IMR-90 (cell line): ENCODE data around the gene ZDHHC3. TPM values are rescaled to one million over a fixed set of nuclear protein-coding genes. Genes with fewer than 3 reads are reported as not detected.

Source experiments
- ATAC-seq: fragments of 200-7000 bp; cut with Tn5 transposase; 2 replicates; pipeline ENCODE4 v1.9.1; 2020; ENCODE audit warnings: low read depth, mild to moderate bottlenecking, moderate library complexity
- BruUV-seq: library from RNA; stranded (reverse); fragments of 400-500 nt; replicated peaks from 2 replicates; lab custom pipeline; 2021; lab: Mats Ljungman, UMichigan
- CTCF ChIA-PET: fragments of 300-600 bp; formaldehyde crosslinking; extraction: SDS; loops from one replicate; lab custom pipeline; 2021; ENCODE audit warnings: antibody characterized with exemption; lab: Yijun Ruan, JAX
- POLR2A ChIA-PET: fragments of 300-600 bp; sonication (Branson Sonifier 250); formaldehyde crosslinking; loops from one replicate; lab custom pipeline; 2022; ENCODE audit warnings: antibody characterized with exemption; ENCODE audit not compliant: unreplicated experiment; lab: Charles Lee
- DNase-seq: peaks from one replicate; pipeline ENCODE4 v3.0.0; 2013
- H2AFZ ChIP-seq: replicated peaks from 2 replicates; pipeline ENCODE3; 2013; ENCODE audit warnings: low read length, mild to moderate bottlenecking; ENCODE audit not compliant: poor library complexity
- H2AK5ac ChIP-seq: 2 replicates; pipeline ENCODE4 v1.6.1; 2013; ENCODE audit warnings: low read depth, low read length, inconsistent platforms
- H2AK9ac ChIP-seq: replicated peaks from 2 replicates; pipeline ENCODE3; 2013; ENCODE audit warnings: mild to moderate bottlenecking, low read depth, low read length, moderate library complexity; ENCODE audit not compliant: poor library complexity
- H2BK120ac ChIP-seq: 2 replicates; pipeline ENCODE4 v1.6.1; 2013; ENCODE audit warnings: low read depth, low read length, inconsistent platforms
- H2BK15ac ChIP-seq: 3 replicates; pipeline ENCODE4 v1.6.1; 2013; ENCODE audit warnings: low read depth, low read length, inconsistent platforms
- H2BK20ac ChIP-seq: 2 replicates; pipeline ENCODE4 v1.6.1; 2013; ENCODE audit warnings: low read depth, mild to moderate bottlenecking, inconsistent platforms, low read length, moderate library complexity
- H2BK5ac ChIP-seq: 2 replicates; pipeline ENCODE4 v1.6.1; 2013; ENCODE audit warnings: mild to moderate bottlenecking, low read depth, low read length, inconsistent platforms; ENCODE audit not compliant: poor library complexity, severe bottlenecking
- H3K14ac ChIP-seq: replicated peaks from 2 replicates; pipeline ENCODE4 v1.6.1; 2013; ENCODE audit warnings: low read depth, low read length, inconsistent platforms
- H3K18ac ChIP-seq: 2 replicates; pipeline ENCODE4 v1.6.1; 2013; ENCODE audit warnings: low read depth, low read length, control low read depth
- H3K23ac ChIP-seq: 2 replicates; pipeline ENCODE4 v1.6.1; 2013; ENCODE audit warnings: low read depth, low read length, inconsistent platforms
- H3K27ac ChIP-seq: 2 replicates; pipeline ENCODE4 v1.5.1; 2013; ENCODE audit warnings: mild to moderate bottlenecking, control low read depth, low read length; ENCODE audit not compliant: insufficient read depth
- H3K27me3 ChIP-seq: 2 replicates; pipeline ENCODE4 v1.6.1; 2013; ENCODE audit warnings: low read length; ENCODE audit not compliant: control insufficient read depth, insufficient read depth
- H3K36me3 ChIP-seq: 2 replicates; pipeline ENCODE4 v1.6.1; 2013; ENCODE audit warnings: low read length, mixed read lengths; ENCODE audit not compliant: control insufficient read depth, insufficient read depth
- H3K4ac ChIP-seq: 2 replicates; pipeline ENCODE4 v1.6.1; 2013; ENCODE audit warnings: low read depth, low read length, inconsistent platforms
- H3K4me1 ChIP-seq: 2 replicates; pipeline ENCODE4 v1.6.1; 2013; ENCODE audit warnings: low read length, mixed read lengths; ENCODE audit not compliant: control insufficient read depth, insufficient read depth
- H3K4me2 ChIP-seq: 2 replicates; pipeline ENCODE4 v1.6.1; 2013; ENCODE audit warnings: low read depth, mild to moderate bottlenecking, control low read depth, low read length, moderate library complexity
- H3K4me3 ChIP-seq: 2 replicates; pipeline ENCODE4 v1.5.1; 2013; ENCODE audit warnings: low read depth, mild to moderate bottlenecking, control low read depth, low read length, moderate library complexity; ENCODE audit not compliant: insufficient read depth
- H3K56ac ChIP-seq: 2 replicates; pipeline ENCODE4 v1.6.1; 2013; ENCODE audit warnings: low read length, inconsistent platforms; ENCODE audit not compliant: insufficient read depth; ENCODE audit errors: extremely low read depth
- H3K79me1 ChIP-seq, 2 experiments: 2 replicates each; pipeline ENCODE4 v1.6.1; 2013; ENCODE audit warnings: low read length in 2 of 2, inconsistent platforms in 1 of 2, low read depth in 1 of 2
- H3K9ac ChIP-seq: 2 replicates; pipeline ENCODE4 v1.6.1; 2013; ENCODE audit warnings: low read depth, low read length, control low read depth
- H3K9me1 ChIP-seq: 2 replicates; pipeline ENCODE4 v1.6.1; 2013; ENCODE audit warnings: low read length, inconsistent platforms; ENCODE audit not compliant: insufficient read depth
- H3K9me3 ChIP-seq: 2 replicates; pipeline ENCODE4 v1.6.1; 2013; ENCODE audit warnings: low read length; ENCODE audit not compliant: control insufficient read depth, insufficient read depth
- H4K20me1 ChIP-seq: 2 replicates; pipeline ENCODE4 v1.6.1; 2013; ENCODE audit warnings: low read length, inconsistent platforms; ENCODE audit not compliant: insufficient read depth
- H4K5ac ChIP-seq: 2 replicates; pipeline ENCODE4 v1.6.1; 2013; ENCODE audit warnings: mild to moderate bottlenecking, low read depth, low read length, control low read depth
- H4K8ac ChIP-seq, 2 experiments: 2 replicates each; pipeline ENCODE4 v1.6.1; 2013; ENCODE audit warnings: low read depth in 2 of 2, low read length in 2 of 2, control low read depth in 1 of 2, inconsistent platforms in 1 of 2
- H4K91ac ChIP-seq: 2 replicates; pipeline ENCODE4 v1.6.1; 2013; ENCODE audit warnings: low read depth, low read length, inconsistent platforms; ENCODE audit not compliant: insufficient read depth
- BHLHE40 ChIP-seq: fragments of 150-350 bp; IDR thresholded peaks from 2 replicates; pipeline ENCODE4 v1.6.1; 2016; ENCODE audit warnings: mild to moderate bottlenecking, low read depth, low read length
- CEBPB ChIP-seq: IDR thresholded peaks from 2 replicates; pipeline ENCODE4 v1.6.1; 2012; ENCODE audit warnings: low read depth, low read length, improper control_type of control experiment
- CHD1 ChIP-seq: IDR thresholded peaks from 2 replicates; pipeline ENCODE4 v1.6.1; 2012; ENCODE audit warnings: low read depth, low read length, improper control_type of control experiment
- CTCF ChIP-seq: conservative IDR thresholded peaks from 2 replicates; pipeline ENCODE4 v1.5.1; 2012; ENCODE audit warnings: mild to moderate bottlenecking, low read depth, low read length, improper control_type of control experiment
- ELK1 ChIP-seq: fragments of 150-350 bp; IDR thresholded peaks from 2 replicates; pipeline ENCODE4 v1.6.1; 2016; ENCODE audit warnings: low read depth, mild to moderate bottlenecking, low read length, moderate library complexity, borderline replicate concordance
- FOS ChIP-seq: fragments of 150-350 bp; IDR thresholded peaks from 2 replicates; pipeline ENCODE4 v1.6.1; 2016; ENCODE audit warnings: low read depth, low read length
- MAFK ChIP-seq: IDR thresholded peaks from 2 replicates; pipeline ENCODE4 v1.6.1; 2012; ENCODE audit warnings: low read depth, low read length, improper control_type of control experiment
- MAZ ChIP-seq: IDR thresholded peaks from 2 replicates; pipeline ENCODE4 v1.6.1; 2012; ENCODE audit warnings: low read depth, mild to moderate bottlenecking, low read length, improper control_type of control experiment, moderate library complexity, borderline replicate concordance
- MXI1 ChIP-seq: IDR thresholded peaks from 2 replicates; pipeline ENCODE4 v1.6.1; 2012; ENCODE audit warnings: low read depth, mild to moderate bottlenecking, low read length, moderate library complexity, borderline replicate concordance
- NFE2L2 ChIP-seq: fragments of 150-350 bp; IDR thresholded peaks from 2 replicates; pipeline ENCODE4 v1.6.1; 2016; ENCODE audit warnings: low read depth, mild to moderate bottlenecking, low read length
- POLR2A ChIP-seq: IDR thresholded peaks from 2 replicates; pipeline ENCODE4 v1.6.1; 2012; ENCODE audit warnings: mild to moderate bottlenecking, low read depth, low read length
- RAD21 ChIP-seq: IDR thresholded peaks from 2 replicates; pipeline ENCODE4 v1.6.1; 2012; ENCODE audit warnings: low read length, improper control_type of control experiment
- RCOR1 ChIP-seq: IDR thresholded peaks from 2 replicates; pipeline ENCODE4 v1.6.1; 2012; ENCODE audit warnings: mild to moderate bottlenecking, low read length, improper control_type of control experiment; ENCODE audit not compliant: insufficient replicate concordance
- RFX5 ChIP-seq: IDR thresholded peaks from 2 replicates; pipeline ENCODE4 v1.8.0; 2012; ENCODE audit warnings: low read depth, mild to moderate bottlenecking, low read length, moderate library complexity
- SMC3 ChIP-seq: fragments of 150-350 bp; IDR thresholded peaks from 2 replicates; pipeline ENCODE4 v1.6.1; 2016; ENCODE audit warnings: low read depth, mild to moderate bottlenecking, antibody characterized with exemption, low read length, moderate library complexity
- USF2 ChIP-seq: fragments of 150-350 bp; IDR thresholded peaks from 2 replicates; pipeline ENCODE4 v1.6.1; 2017; ENCODE audit warnings: mild to moderate bottlenecking, antibody characterized with exemption, low read length, low read depth
- WGBS, 2 experiments: methylation state at CpG; one replicate each; pipeline versions ENCODE4 v1.1.5 to v1.1.7; 2013; ENCODE audit warnings: missing lambda C conversion rate in 2 of 2; ENCODE audit not compliant: insufficient read length in 1 of 2; ENCODE audit errors: extremely low coverage in 2 of 2; 5-methylcytosine and 5-hydroxymethylcytosine counted together
- dilution Hi-C: fragments of 300-500 bp; cut with HindIII; formaldehyde crosslinking; loops from one replicate; pipeline ENCODE4 v1.14.3; 2018; ENCODE audit warnings: low sequenced_read_pairs; ENCODE audit not compliant: unreplicated experiment
- in situ Hi-C: fragments of 300-500 bp; cut with MboI; formaldehyde crosslinking; loops from 3 replicates; pipeline ENCODE4 v1.14.3; 2019; ENCODE audit warnings: low sequenced_read_pairs, inconsistent platforms, mixed read lengths
- intact Hi-C: fragments of 100-400 bp; cut with micrococcal nuclease; formaldehyde crosslinking; loops from 2 replicates; pipeline ENCODE4 v1.10.0; 2022
- polyA plus RNA-seq, 3 experiments: library from polyadenylated mRNA; depleted of rRNA; stranded (reverse); fragments of >200 nt; gene quantifications; 2 replicates each; pipeline ENCODE4 v1.2.3, GENCODE V29; 2012; ENCODE audit warnings: low replicate concordance in 1 of 3
- total RNA-seq: library from RNA; depleted of rRNA; stranded (reverse); fragments of >200 nt; gene quantifications from 2 replicates; pipeline ENCODE4 v1.2.3, GENCODE V29; 2012

The ZDHHC3 gene
- total and polyA plus RNA-seq, 2 of the 4 experiments (the other 2 are of a cell fraction) = 57.7 to 59.6 TPM

GRCh38 chr3:44969154-44969827, 6.7 kb downstream of the ZDHHC3 start:
- Histone ChIP-seq H3K18ac (no peak overlapping the region), H2AFZ (no peak overlapping the region), H3K9ac (no peak overlapping the region), H4K20me1 (peaks cover 21% of the 10 kb centered on the region; the same call in 1 of the 2 replicates), H4K5ac (no peak overlapping the region), H3K23ac (no peak overlapping the region), H2BK15ac (no peak overlapping the region), H3K79me1 (peaks cover 44 to 80% of the 10 kb centered on the region in 2 experiments), H3K27ac (no peak overlapping the region), H3K4me2 (no peak overlapping the region), H2BK20ac (no peak overlapping the region), H2BK5ac (no peak overlapping the region), H2BK120ac (no peak overlapping the region), H3K4me1 (no peaks in the 10 kb centered on the region), H2AK5ac (no peak overlapping the region), H3K36me3 (no peaks in the 10 kb centered on the region), H3K14ac (no peak overlapping the region), H2AK9ac (no peak overlapping the region), H4K8ac (no peak overlapping the region), H3K4me3 (no peak overlapping the region), H3K4ac (no peak overlapping the region), H3K27me3 (no peaks in the 10 kb centered on the region), H3K9me3 (no peaks in the 10 kb centered on the region), H4K91ac (no peak overlapping the region), H3K56ac (no peak overlapping the region), H3K9me1 (peaks cover 6% of the 10 kb centered on the region; the same call in 1 of the 2 replicates)
- 95% methylated on average over 4 of the region's 5 CpGs; no CpG with 5 or more reads in 1 of the 2 experiments for WGBS, 2 experiments
- BruUV-seq = no TSS peak
- ATAC-seq (no peak), DNase-seq (no peak)
- dilution Hi-C loops (no loop called here), intact Hi-C loops (no loop called here), in situ Hi-C loops (no loop called here)
- CTCF ChIA-PET = no interaction called here
- TF ChIP-seq CTCF (no peak), ELK1 (no peak), RCOR1 (no peak), MAZ (no peak), SMC3 (no peak), NFE2L2 (no peak), POLR2A (no peak), USF2 (no peak), CHD1 (no peak), MXI1 (no peak), MAFK (no peak), FOS (no peak), RFX5 (no peak), RAD21 (no peak), BHLHE40 (no peak), CEBPB (no peak)
- POLR2A ChIA-PET = no interaction called here
